ENCODE measurements around the gene DAZL.
"Not testable (repeated sequence)": the region's sequence is repeated elsewhere in the genome, so short reads cannot be mapped to it uniquely, and the experiment has no call there.

Gene DAZL

GRCh38 chr3:16618721-16619120 lies 13.5 kb upstream of the DAZL start:
- TF ChIP-seq, protein P1, sequence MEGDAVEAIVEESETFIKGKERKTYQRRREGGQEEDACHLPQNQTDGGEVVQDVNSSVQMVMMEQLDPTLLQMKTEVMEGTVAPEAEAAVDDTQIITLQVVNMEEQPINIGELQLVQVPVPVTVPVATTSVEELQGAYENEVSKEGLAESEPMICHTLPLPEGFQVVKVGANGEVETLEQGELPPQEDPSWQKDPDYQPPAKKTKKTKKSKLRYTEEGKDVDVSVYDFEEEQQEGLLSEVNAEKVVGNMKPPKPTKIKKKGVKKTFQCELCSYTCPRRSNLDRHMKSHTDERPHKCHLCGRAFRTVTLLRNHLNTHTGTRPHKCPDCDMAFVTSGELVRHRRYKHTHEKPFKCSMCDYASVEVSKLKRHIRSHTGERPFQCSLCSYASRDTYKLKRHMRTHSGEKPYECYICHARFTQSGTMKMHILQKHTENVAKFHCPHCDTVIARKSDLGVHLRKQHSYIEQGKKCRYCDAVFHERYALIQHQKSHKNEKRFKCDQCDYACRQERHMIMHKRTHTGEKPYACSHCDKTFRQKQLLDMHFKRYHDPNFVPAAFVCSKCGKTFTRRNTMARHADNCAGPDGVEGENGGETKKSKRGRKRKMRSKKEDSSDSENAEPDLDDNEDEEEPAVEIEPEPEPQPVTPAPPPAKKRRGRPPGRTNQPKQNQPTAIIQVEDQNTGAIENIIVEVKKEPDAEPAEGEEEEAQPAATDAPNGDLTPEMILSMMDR (IDR thresholded peaks at IDR 0.05; ENCODE audit: borderline replicate concordance, insufficient read depth, low read depth, low read length): no peak

DNA sequence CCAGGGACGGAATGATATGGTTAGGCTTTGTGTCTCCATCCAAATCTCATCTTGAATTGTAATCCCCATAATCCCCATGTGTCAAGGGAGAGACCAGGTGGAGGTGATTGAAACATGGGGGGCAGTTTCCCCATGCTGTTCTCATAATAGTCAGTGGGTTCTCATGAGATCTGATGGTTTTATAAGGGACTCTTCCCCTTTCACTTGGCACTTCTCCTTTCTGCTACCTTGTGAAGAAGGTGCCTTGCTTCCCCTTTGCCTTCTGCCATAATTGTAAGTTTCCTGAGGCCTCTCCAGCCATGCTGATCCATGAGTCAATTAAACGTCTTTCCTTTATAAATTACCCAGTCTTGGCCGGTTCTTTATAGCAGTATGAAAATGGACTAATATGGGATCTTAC lies 11.9 kb upstream of the DAZL start:
- not testable (repeated sequence) for H3K4me3 ChIP-seq (ENCODE audit: low read depth, low read length)

More at GRCh38 chr3:16618721-16619120, 13.5 kb upstream of the DAZL start:
- H3K4me3 ChIP-seq (ENCODE audit: low read depth, low read length): no peak overlapping the region

- no peak overlapping the region for H3K4me3 ChIP-seq (ENCODE audit: low read depth, low read length)
- TF ChIP-seq, protein P1 (IDR thresholded peaks at IDR 0.05; ENCODE audit: borderline replicate concordance, insufficient read depth, low read depth, low read length): no peak
Measured at GRCh38 chr3:16616083-16616482, 10.9 kb upstream of the DAZL start.

- no peak overlapping the region for H3K4me3 ChIP-seq (ENCODE audit: low read depth, low read length)
- TF ChIP-seq, protein P1 (IDR thresholded peaks at IDR 0.05; ENCODE audit: borderline replicate concordance, insufficient read depth, low read depth, low read length): no peak
Measured at GRCh38 chr3:16614033-16615031, 9.1 kb upstream of the DAZL start.

- no peak overlapping the region for H3K4me3 ChIP-seq (ENCODE audit: low read depth, low read length)
- TF ChIP-seq, protein P1 (IDR thresholded peaks at IDR 0.05; ENCODE audit: borderline replicate concordance, insufficient read depth, low read depth, low read length): no peak
Measured at GRCh38 chr3:16609927-16610580, 4.8 kb upstream of the DAZL start.

DNA sequence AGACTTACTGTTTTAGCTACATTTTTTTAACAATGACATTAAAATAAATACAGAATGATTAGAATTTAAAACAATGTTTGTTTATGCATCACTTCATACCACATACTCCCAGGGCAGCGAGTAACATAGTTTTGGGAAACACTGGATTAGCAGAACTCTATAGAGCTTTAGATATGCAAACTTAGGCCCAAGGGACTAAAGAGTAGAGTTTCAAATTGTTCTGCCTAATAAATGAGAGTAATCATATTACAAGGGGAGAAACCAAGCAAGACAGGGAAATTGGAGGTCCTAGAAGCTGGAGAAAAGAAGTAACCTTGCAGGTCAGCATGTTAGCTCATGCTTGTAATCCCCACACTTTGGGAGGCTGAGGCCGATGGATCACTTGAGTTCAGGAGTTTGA lies 3.6 kb upstream of the DAZL start:
- H3K4me3 ChIP-seq (ENCODE audit: low read depth, low read length): no peak overlapping the region
- TF ChIP-seq, protein P1 (IDR thresholded peaks at IDR 0.05; ENCODE audit: borderline replicate concordance, insufficient read depth, low read depth, low read length): no peak

DNA sequence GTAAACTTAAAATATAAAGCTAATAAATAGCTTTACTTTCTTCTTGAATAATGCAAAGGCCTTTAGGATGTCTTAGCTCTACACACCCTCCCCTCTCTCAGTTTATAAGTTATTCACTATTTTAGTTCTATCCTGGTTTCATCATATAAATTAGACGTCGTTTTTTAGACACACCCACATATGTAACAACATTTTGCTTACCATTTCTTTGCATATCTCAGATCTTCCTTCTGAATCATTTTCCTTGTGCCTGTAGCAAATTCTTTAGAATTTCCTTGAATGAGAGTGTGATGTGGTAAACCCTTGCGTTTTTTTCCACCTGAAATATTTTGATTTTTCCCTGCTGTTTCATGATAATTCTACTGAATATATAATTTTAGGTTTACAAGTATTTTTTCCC lies 2.5 kb upstream of the DAZL start:
- no peak overlapping the region for H3K4me3 ChIP-seq (ENCODE audit: low read depth, low read length)
- TF ChIP-seq, protein P1 (IDR thresholded peaks at IDR 0.05; ENCODE audit: borderline replicate concordance, insufficient read depth, low read depth, low read length): no peak
